GM19099 (cell line): ENCODE results near the gene VLDLR.

ENCODE experiments used
- POLR2A ChIP-seq: IDR thresholded peaks from 3 replicates; pipeline ENCODE4 v1.6.1; 2011; ENCODE audit warnings: low read depth; ENCODE audit not compliant: insufficient read length; ENCODE audit errors: extremely low read depth

Gene VLDLR

DNA sequence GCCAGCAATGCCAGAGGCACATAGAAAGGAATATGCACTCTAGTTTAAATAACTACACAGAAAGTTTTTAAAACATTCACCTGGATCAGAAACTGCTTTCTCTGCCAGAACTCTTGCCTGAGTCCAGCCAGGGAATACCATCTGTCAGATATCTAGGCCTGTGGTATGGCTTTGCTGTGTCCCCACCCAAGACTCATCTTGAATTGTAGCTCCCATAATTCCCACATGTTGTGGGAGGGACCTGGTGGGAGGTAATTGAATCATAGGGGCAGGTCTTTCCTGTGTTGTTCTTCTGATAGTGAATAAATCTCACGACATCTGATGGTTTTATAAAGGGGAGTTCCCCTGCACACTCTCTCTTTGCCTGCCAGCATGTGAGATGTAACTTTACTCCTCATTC, 54.2 kb downstream of the VLDLR start:
- no peak for TF ChIP-seq POLR2A

DNA sequence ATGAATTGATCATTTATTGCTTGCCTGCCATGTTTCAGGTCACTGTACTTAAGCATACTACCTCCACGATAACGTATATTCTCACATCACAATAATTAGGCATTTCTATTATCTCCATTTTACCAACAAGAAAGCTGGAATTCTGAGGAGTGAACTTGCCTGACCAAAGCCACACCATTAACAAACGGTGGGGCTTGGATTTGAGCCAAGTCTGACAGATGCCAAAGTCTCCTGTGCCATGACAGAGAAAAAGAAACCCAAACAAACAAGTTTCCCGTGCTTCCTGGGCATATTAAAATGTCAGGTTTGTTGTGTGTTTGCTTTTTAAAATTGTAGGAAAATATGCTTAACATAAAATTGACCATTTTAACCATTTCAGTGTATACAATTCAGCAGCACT, 54.9 kb downstream of the VLDLR start:
- no peak for TF ChIP-seq POLR2A

DNA sequence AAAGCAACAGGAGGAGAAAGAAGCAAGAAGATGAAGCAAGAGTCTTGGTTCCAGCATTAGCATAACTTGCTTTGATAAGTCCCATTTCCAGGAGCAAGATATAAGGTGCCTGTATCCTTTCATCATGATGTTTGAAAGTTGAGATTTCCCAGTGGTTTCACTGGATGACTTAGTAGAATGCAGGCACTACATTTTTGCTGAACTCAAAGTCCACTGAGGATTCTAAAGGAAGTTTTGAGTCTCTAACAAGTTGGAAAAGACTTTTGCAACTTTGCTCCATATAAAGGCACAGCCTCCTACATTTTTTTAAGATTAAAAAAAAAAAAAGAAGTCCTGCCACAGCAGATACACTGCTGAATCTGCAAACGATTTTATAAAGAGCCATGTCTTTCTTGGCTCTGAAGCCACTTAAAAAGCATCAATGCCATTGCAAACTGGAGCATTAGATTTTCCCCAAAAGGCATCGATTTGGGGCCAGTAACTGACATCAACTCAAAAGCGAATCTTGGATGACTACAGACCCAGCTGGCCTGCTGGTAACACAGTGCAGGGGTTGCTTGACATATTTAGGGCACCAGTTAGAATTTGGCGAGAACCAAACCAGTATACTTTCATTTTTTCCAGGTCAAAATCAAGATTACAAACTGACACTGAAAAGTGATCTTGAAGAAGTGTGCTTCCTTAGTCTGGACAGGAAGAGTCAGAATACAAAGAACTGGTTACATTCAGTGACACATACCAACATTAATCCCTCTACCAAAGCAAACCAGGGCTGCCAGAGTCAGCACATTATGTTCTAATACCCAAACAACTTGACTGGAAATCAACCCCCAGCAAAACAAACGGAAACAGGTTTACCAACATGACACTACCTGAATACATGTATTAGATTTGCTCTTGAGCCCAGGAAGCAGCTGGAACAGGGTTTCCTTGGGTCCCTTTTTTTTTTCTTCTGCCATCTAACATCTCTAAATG, 56.6 kb downstream of the VLDLR start:
- no peak for TF ChIP-seq POLR2A

DNA sequence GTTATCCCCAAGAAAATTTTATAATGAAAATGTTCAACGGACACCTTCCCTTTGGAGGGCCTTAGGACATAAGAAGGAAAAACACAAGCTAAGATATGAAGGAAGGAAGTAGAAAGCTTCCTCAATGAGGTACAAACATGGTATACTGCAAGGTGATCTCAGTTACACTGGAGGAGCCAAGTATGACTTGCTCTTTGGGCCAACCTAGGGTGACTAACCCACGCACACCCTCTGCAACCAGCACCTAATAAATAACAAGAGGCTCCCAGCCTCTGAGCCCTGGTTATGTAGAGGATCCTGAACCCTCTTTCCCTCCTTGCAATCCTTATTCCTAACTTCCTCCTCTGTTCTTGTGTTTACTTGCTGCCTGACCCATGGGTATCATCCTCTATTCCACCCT, 57.4 kb downstream of the VLDLR start:
- no peak for TF ChIP-seq POLR2A

DNA sequence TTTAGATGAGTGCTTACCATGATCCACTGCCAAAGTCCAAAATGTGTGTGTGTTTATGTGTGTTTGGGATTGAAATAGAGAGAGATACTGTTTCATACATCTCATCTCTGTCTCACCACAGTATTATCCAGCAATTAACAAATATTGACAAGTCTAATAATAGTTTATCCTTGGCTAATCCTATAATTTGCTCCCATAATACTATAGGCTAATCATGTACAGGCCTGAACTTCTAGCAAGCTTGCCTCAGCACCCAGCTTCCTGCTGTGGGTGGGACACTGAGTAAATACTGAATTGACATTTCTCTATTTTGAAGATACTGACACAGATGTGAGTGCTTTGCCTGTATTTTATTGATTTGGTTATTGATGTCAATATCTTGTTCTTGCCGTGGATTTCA, 60.4 kb downstream of the VLDLR start:
- TF ChIP-seq POLR2A: no peak

DNA sequence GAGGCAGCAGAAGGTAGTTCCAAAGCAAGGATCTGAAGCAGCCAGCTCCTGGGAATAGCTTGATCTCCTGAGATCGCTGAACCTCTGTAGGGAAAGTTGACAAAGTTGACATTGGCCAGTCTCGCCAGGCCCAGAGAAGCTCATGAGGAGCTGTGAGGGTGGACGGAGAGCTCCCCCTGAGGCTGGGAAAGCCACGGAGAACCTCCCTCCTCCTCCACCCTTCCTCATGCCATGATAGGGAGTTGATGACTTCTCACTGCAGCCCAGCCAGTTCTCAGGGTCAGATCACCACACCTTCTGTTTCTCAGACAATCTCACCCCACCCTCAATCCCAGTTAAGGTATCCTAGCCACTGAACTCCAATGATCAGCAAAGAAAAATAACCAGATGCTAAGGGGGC, 65.3 kb downstream of the VLDLR start:
- TF ChIP-seq POLR2A: no peak

DNA sequence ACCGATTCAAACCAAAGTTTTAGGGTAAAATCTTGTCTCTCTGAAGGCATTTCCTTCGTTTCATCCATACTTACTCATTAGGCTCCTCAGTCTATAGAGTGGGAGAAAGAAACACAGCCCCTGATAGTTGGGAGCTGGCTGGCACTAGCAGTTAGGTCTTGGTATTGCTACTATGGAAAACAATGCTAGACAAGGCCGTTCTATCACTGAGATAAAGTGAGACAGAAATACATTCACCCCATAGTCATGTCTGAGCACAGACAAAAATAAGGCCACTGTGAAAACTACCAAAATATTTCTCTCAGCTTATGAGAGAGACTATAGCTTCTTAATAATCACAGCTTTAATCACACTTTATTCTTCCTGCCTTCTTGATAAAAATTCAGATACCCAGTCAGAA, 67.0 kb downstream of the VLDLR start:
- TF ChIP-seq POLR2A: no peak

DNA sequence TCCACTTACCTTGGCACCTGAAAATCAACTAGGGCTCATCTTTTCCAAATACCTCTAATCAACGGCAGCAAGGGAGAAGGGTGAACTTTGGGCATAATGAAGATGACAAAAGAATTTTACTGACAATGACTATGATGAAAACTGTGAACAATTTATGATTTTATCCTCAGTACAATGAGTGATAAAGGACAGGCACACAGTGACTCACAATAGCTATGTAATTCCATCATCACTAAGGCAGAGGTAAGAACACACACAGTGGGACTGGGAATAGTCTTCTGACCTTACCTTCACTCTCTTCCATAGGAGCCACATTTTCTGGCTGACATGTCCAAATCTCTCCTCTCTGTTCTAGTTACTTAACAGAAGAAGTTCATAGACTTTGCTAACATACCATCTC, 69.6 kb downstream of the VLDLR start:
- no peak for TF ChIP-seq POLR2A

DNA sequence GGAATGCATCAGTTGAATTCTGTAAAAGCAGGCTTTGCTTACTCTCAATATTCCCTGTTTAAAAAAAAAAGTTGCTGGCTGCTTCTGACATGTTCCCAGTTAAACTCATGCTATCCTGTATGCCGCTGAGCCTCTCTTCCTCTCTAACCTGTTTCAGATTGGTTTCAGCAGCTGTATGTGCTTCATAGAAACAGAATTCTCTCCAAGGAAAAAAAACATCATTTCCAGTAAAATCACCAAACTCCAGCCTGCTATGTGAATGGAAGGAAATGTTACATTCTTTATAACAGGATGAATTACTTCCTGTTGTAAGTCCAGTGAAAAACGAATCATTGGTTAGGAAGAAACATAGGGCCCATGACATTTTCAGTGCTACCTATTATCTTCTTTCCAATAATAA, 70.0 kb downstream of the VLDLR start:
- TF ChIP-seq POLR2A: no peak

DNA sequence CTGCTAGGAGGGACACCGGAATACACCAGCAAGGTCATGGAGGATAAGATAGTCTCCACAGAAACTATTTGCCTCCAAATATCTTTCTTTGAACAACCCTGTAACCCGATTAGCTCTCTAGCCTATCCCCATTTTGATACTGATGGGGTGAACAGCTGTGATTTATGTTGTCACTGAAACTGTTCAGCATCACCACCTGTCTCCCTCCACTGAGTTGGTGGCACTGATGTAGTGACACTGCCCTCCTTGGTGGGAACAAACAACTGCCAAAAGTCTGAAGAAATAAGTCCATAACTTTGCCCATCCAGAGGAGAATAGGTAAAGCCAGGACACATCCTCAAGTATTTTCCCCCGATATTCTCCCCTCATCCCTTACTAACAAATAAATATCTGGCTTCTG, 71.5 kb downstream of the VLDLR start:
- no peak for TF ChIP-seq POLR2A

DNA sequence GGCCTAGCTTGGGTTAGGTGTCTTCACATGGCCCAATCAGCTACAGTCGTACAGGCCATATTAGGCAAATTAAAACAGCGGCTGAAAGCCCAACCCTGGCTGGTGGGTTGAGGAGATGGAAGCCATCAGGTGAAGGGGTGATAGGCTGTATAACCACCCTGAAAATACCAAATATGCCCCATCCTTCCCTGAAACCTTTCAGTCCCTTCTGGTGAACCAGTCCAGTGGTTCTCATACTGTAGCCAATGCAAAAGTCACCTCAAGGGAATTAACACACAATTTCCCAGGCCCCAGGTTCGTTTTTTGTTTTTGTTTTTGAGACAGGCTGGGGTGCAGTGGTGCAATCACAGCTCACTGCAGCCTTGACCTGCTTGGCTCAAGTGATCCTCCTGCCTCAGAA, 75.9 kb downstream of the VLDLR start:
- TF ChIP-seq POLR2A: no peak

DNA sequence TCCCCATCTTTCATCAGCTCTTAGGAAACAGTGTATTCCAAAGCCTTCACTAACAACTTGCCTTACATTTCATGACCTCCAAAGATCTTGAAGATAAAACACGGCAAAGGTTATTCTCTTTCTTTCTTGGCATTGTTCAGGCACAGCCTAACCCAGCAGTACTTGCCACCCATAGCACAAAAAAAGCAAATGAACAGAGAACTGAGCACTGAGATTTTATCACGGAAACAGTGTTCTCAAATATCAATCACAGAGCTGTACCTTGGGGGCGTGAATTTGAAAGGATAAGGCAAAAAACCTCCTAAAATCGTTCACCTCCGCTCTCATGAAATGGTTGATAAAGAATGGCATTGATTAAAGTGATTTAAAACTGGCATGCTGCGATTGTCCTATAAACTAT, 78.8 kb downstream of the VLDLR start:
- no peak for TF ChIP-seq POLR2A

DNA sequence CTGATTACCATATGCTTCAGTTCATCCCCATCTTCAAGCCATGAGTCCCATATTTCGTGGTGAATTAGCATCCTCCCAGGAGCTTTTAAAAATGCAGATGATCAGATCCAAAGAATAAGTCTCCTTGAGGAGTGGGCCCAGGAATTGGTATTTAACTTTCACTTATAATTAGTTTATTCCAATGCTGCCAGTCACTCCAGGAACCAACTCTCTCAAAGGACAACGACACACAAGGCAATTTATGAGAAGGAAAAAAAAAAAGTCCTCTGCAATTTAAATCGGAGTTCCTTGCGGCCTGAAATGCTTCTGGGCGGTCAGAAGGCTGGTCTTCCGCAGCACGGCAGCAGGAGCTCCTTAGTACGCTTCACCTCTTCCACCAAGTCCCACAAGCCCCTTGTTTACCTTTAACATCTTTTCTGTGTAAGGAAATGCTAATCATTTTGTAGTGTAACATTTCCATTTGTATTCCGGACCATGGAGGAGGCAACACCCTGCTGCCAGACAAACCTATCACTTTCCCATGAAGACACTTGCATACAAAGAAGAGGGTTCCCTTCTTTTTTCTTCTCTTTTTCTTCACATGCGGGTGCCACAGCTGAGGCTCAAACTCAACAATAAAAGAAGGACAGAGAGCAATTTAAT, 79.4 kb downstream of the VLDLR start:
- no peak for TF ChIP-seq POLR2A

DNA sequence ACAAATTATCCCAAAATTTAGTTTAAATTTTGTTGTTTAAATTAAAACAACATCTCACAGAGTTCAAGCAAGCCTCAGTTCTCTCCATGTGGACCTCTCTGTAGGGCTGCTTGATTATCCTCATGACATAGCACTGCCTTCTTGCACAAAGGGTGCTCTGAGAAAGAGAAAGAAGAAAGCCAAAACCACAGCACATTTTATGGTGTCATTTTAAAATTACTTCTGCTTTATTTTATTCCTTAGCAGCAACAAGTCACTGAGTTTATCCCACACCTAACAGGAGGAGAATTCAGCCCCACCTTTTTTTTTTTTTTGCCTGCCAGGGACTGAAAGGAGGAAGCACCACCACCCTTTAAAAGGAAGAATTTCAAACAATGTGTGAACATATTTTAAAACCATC, 82.9 kb downstream of the VLDLR start:
- no peak for TF ChIP-seq POLR2A
